HG03066 (cell line): ENCODE measurements around the gene ARID5A.
"Not testable (repeated sequence)": the region's sequence is repeated elsewhere in the genome, so short reads cannot be mapped to it uniquely, and the experiment has no call there.

Experiments used
- ATAC-seq: cut with Tn5 transposase; IDR thresholded peaks from one replicate; pipeline ENCODE4 v1.9.1; 2021; ENCODE audit warnings: low read depth; ENCODE audit not compliant: unreplicated experiment

The ARID5A gene

GRCh38 chr2:96554293-96555145, 18.0 kb downstream of the ARID5A start:
- ATAC-seq, result no peak

- no peak for ATAC-seq
Measured at GRCh38 chr2:96555146-96555610, 18.6 kb downstream of the ARID5A start.

GRCh38 chr2:96556441-96557330, 20.1 kb downstream of the ARID5A start:
- no peak for ATAC-seq

DNA sequence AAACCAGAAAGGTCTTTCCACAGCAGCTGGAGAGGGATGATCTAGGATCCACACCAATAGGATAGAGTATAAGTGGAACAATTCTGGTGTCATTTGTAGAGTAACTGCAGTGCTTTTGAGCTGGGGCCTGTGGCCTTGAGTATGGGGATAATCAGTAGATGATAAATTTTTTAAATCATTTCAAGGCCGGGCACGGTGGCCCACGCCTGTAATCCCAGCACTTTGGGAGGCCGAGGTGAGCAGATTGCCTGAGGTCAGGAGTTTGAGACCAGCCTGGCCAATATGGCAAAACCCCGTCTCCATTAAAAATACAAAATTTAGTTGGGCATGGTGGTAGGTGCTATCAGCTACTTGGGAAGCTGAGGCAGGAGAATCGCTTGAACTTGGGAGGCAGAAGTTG, 20.9 kb downstream of the ARID5A start:
- ATAC-seq, result not testable (repeated sequence)

GRCh38 chr2:96558061-96558460, 21.5 kb downstream of the ARID5A start:
- ATAC-seq, result no peak

DNA sequence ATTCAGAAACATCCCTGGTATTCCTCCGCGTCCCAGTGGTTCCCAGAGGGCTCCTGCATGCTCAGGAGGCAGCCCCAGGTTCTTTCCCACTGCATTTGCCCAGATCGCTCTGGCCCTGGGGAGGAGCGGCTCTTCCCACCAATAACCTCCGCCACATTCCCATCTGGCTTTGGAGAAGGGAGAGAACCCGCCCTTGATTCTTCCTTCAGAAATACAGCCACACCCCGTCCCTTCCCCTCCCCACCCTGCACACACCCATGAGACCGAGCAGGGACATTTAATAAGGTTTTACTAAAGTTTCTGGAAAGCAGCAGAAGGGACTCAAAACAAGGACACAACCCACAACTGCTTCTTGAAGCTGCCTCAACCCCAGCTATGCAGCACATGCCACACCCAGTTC, 21.9 kb downstream of the ARID5A start:
- no peak for ATAC-seq

DNA sequence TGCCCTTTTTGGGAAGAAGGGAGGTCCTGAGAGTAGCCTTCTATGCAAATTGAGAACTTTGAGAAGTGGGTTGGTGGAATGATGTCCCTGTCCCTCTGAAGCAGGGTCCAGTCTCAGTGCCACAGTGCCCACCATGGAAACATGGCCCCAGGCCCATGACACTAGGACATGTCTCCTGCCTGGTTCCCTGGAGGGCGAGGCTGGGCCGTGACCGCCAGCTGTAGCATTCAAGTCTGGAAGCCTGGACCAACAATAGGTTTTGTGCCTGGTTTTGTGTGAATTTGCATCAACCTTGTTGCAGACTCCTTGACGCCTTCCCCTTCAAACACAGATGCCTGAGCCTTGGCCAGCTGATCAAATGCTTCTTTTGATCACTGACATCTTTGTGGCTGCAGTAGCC, 27.5 kb downstream of the ARID5A start:
- no peak for ATAC-seq

GRCh38 chr2:96564563-96564962, 28.0 kb downstream of the ARID5A start:
- ATAC-seq, result no peak

GRCh38 chr2:96565111-96565510, 28.6 kb downstream of the ARID5A start:
- ATAC-seq, result no peak

DNA sequence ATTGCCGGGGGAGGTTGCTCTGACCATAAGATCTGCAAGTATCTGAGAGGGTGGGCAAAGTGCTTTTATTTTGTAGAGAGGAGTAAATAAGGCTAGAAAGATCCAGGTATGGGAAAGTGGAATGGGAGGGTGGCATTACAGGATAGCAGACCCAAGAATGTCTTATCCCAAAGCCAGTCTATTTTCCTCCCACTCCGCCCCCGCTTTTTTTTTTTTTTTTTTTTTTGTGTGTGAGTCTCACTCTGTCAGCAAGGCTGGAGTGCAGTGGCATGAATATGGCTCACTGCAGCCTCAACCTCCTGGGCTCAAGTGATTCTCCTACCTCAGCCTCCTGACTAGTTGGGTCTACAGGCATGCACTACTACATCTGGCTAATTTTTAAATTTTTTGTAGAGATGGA, 31.5 kb downstream of the ARID5A start:
- no peak for ATAC-seq

GRCh38 chr2:96574364-96574763, 37.8 kb downstream of the ARID5A start:
- no peak for ATAC-seq

GRCh38 chr2:96575785-96576456, 39.4 kb downstream of the ARID5A start:
- no peak for ATAC-seq

DNA sequence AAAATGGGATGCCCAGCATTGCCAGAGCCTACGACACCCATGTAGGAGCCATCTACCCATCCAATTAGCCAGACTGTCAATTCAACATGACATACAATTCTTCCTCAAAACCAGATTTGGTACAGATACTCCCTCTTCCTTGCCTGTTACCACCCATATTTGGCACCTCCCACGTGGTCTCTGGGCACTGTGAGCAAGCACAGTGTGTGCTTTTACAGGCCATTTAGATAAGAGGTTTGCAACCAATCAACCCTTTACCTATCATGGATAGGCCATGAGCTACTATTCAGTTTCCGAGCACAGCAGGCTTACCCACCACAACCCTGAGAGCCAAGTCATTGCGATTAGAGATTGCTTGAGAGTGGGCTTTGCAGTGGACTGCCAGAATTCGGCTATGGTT, 40.9 kb downstream of the ARID5A start:
- ATAC-seq, result no peak

DNA sequence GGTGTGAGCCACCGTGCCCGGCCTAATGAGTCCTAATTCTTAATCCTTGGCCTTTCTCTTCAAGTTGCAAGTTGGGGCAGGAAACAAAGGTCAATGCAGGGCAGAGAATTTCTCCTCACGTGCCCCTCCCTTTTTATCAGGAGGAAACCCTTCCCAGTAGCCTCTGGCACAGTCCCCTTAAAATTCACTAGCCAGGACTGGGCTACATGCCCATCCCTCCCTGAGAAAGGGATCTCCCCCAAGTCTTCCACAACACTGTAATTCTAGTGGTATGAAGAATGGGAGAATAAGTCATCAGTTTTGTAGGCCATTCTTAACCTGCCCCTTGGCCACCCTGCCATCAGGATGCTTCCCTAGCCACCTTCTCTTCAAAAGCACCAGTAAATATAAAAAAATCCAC, 42.2 kb downstream of the ARID5A start:
- no peak for ATAC-seq

GRCh38 chr2:96579422-96579821, 42.9 kb downstream of the ARID5A start:
- no peak for ATAC-seq

GRCh38 chr2:96580771-96581170, 44.2 kb downstream of the ARID5A start:
- ATAC-seq, result no peak

GRCh38 chr2:96584017-96584416, 47.5 kb downstream of the ARID5A start:
- no peak for ATAC-seq

DNA sequence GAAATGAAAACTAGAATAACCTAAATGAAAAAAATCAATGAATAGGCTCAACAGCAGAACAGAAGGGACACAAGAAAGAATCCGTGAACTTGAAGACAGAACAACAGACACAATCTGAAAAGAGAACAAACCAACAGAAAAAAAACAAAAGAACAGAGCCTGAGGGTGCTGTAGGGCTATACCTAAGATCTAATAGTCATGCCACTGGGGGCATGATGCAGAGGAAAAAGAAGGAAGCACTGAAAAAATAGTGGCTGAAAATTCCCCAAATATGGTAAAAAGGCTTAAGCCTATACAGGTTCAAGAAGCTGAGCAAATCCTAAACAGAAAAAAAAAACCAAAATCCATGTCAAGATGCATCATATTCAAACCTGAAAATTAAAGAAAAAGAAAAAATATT, 51.3 kb downstream of the ARID5A start:
- no peak for ATAC-seq

- no peak for ATAC-seq
Measured at GRCh38 chr2:96591054-96591453, 54.5 kb downstream of the ARID5A start.

DNA sequence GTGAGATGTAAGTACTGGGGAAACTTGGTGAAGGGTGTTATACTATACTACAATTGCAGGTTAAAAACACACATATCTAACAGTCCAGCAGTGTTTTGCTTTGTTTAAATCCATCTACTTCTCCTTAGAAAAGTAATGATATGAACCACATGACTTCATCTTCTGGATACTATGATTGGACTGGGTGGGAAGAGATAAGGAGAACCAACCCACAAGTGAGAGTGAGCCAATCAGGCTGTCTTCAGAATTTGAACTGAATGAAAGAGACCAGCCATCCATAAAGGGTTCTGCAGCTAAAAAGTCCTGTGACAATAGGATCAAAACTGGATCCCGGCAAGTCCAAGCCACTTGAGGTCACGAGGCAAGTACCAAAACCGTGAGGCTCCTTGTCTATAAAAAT, 54.9 kb downstream of the ARID5A start:
- ATAC-seq, result no peak

GRCh38 chr2:96594282-96594681, 57.7 kb downstream of the ARID5A start:
- ATAC-seq, result no peak
